ENCODE results near the gene NUDT22.

NUDT22 gene

GRCh38 chr11:64275841-64276240, 49.8 kb downstream of the NUDT22 start:
- no peak for DNase-seq (ENCODE audit: low read depth)

- no peak for DNase-seq (ENCODE audit: low read depth)
Measured at GRCh38 chr11:64276653-64277431, 50.8 kb downstream of the NUDT22 start.

- DNase-seq (ENCODE audit: low read depth), result no peak
Measured at GRCh38 chr11:64278576-64279190, 52.6 kb downstream of the NUDT22 start.

Data from stimulated activated CD8-positive, alpha-beta memory T cell treated with anti-CD3 and anti-CD28 coated beads, Interleukin-15, amount 100 ng/mL, for 24 hours (primary cell).